ENCODE measurements around the gene SPAG5.

The SPAG5 gene

DNA sequence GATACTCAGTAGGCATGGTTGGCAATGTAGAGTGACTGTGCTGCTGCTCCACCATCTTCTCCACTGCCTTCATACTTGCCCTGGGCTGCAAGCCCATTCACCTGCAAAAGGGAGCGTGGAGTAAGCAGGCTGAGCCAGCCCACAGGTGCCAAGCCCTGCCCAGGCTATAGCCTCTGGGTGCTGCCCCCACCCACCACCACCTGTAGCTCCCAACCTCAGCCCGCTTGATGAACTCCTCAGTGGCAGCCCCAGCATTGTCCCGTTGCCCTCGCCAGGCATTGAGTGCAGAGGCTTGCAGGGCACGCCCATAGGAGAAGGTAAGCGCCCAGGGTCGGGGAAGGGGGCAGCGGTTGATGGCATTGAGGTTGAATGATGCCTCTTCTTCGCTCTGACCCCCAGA, 25.3 kb downstream of the SPAG5 start:
- no peak overlapping the region for H3K9ac ChIP-seq (ENCODE audit: low read depth, low read length, poor library complexity, severe bottlenecking)
- peaks cover 27% of the 10 kb centered on the region for H3K4me1 ChIP-seq (ENCODE audit: insufficient read depth, low read length, poor library complexity, severe bottlenecking)
- H3K4me3 ChIP-seq (ENCODE audit: low read length, poor library complexity, severe bottlenecking) = no peak overlapping the region
- no peaks in the 10 kb centered on the region for H3K27me3 ChIP-seq (ENCODE audit: insufficient read depth, low read length, poor library complexity, severe bottlenecking)
- H3K9me2 ChIP-seq (replicated peaks; ENCODE audit: low read depth, low read length) = no peaks in the 10 kb centered on the region
- H3K36me3 ChIP-seq (ENCODE audit: insufficient read depth, low read length) = peaks cover 17% of the 10 kb centered on the region; the same call in 1 of the 2 replicates
- peaks cover 27% of the 10 kb centered on the region for H3K79me2 ChIP-seq (ENCODE audit: insufficient read depth, low read length)
- no peak overlapping the region for H3K4me2 ChIP-seq (ENCODE audit: low read depth, low read length, poor library complexity, severe bottlenecking)
- H2AFZ ChIP-seq (ENCODE audit: low read length) = no peak overlapping the region
- H3F3A ChIP-seq (ENCODE audit: low read depth) = no peaks in the 10 kb centered on the region
- no peaks in the 10 kb centered on the region for H3K9me3 ChIP-seq (ENCODE audit: insufficient read depth, low read depth, low read length)
- H4K20me1 ChIP-seq (ENCODE audit: insufficient read depth, low read length, poor library complexity, severe bottlenecking) = peaks cover 11% of the 10 kb centered on the region
- TF ChIP-seq, protein P1, sequence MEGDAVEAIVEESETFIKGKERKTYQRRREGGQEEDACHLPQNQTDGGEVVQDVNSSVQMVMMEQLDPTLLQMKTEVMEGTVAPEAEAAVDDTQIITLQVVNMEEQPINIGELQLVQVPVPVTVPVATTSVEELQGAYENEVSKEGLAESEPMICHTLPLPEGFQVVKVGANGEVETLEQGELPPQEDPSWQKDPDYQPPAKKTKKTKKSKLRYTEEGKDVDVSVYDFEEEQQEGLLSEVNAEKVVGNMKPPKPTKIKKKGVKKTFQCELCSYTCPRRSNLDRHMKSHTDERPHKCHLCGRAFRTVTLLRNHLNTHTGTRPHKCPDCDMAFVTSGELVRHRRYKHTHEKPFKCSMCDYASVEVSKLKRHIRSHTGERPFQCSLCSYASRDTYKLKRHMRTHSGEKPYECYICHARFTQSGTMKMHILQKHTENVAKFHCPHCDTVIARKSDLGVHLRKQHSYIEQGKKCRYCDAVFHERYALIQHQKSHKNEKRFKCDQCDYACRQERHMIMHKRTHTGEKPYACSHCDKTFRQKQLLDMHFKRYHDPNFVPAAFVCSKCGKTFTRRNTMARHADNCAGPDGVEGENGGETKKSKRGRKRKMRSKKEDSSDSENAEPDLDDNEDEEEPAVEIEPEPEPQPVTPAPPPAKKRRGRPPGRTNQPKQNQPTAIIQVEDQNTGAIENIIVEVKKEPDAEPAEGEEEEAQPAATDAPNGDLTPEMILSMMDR (conservative IDR thresholded peaks at IDR 0.05; ENCODE audit: low read length) = no peak
- TF ChIP-seq EZH2phosphoT487 (IDR thresholded peaks at IDR 0.05; ENCODE audit: borderline replicate concordance) = no peak

- Histone ChIP-seq H3K4me2 (ENCODE audit: low read depth, low read length, poor library complexity, severe bottlenecking) (no peak overlapping the region), H3F3A (ENCODE audit: low read depth) (no peaks in the 10 kb centered on the region), H3K4me1 (ENCODE audit: insufficient read depth, low read length, poor library complexity, severe bottlenecking) (peaks cover 31% of the 10 kb centered on the region), H3K36me3 (ENCODE audit: insufficient read depth, low read length) (peaks cover 12% of the 10 kb centered on the region; the same call in 1 of the 2 replicates), H3K79me2 (ENCODE audit: insufficient read depth, low read length) (peaks cover 31% of the 10 kb centered on the region), H3K9me2 (replicated peaks; ENCODE audit: low read depth, low read length) (no peaks in the 10 kb centered on the region), H3K9ac (ENCODE audit: low read depth, low read length, poor library complexity, severe bottlenecking) (no peak overlapping the region), H2AFZ (ENCODE audit: low read length) (no peak overlapping the region), H3K27me3 (ENCODE audit: insufficient read depth, low read length, poor library complexity, severe bottlenecking) (no peaks in the 10 kb centered on the region), H3K4me3 (ENCODE audit: low read length, poor library complexity, severe bottlenecking) (no peak overlapping the region), H4K20me1 (ENCODE audit: insufficient read depth, low read length, poor library complexity, severe bottlenecking) (peaks cover 11% of the 10 kb centered on the region), H3K9me3 (ENCODE audit: insufficient read depth, low read depth, low read length) (no peaks in the 10 kb centered on the region)
- no peak for TF ChIP-seq EZH2phosphoT487 (IDR thresholded peaks at IDR 0.05; ENCODE audit: borderline replicate concordance)
- TF ChIP-seq, protein P1 (conservative IDR thresholded peaks at IDR 0.05; ENCODE audit: low read length) = no peak
Observed at GRCh38 chr17:28573040-28573380, 25.8 kb downstream of the SPAG5 start.

DNA sequence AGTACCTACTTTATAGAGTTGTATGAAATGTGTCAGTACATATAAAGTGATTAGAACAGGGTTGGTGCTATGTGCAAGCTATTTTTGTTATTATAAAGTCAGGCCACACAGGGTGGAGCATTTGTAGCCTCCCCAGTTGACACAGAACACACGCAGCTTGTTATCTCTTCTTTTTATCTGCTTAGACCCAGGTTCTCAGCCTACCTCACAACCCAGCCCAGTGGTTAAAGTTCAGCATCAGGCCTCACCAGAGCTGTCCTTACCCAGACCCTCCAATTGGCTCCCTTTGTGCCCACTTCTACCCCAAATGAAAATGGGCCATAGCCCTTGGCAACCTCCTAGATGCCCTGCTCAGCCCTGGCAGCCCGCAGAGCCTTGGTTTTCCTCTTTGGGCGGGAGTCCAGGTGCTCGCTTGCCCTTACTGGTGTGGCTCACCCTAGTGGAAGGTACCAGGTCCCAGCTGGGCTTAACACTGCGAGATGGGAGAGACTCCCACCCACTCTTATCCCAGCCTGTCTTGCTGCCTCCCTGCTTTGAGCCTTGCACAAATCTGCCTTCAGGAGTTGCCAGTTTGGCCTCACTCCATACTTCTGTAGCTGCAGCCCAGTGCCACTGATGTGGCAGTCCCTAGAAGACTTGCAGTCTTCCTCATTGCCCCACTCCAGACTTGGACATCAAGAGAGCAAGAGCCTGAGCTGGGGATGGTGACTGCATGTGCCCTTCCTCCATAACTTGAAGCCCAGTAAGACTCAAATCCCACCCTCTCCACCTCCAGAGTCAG, 26.4 kb downstream of the SPAG5 start:
- Histone ChIP-seq H3K36me3 (ENCODE audit: insufficient read depth, low read length) (peaks cover 6% of the 10 kb centered on the region; the same call in 1 of the 2 replicates), H2AFZ (ENCODE audit: low read length) (0 out of 2 replicates have a peak overlapping the region, but pooled peaks have one; percentile 94), H3K4me1 (ENCODE audit: insufficient read depth, low read length, poor library complexity, severe bottlenecking) (peaks cover 36% of the 10 kb centered on the region), H3K79me2 (ENCODE audit: insufficient read depth, low read length) (peaks cover 37% of the 10 kb centered on the region), H3K4me2 (ENCODE audit: low read depth, low read length, poor library complexity, severe bottlenecking) (peak overlapping the region; percentile 80), H3K27me3 (ENCODE audit: insufficient read depth, low read length, poor library complexity, severe bottlenecking) (no peaks in the 10 kb centered on the region), H3K9me2 (replicated peaks; ENCODE audit: low read depth, low read length) (no peaks in the 10 kb centered on the region), H3K4me3 (ENCODE audit: low read length, poor library complexity, severe bottlenecking) (peak overlapping the region; percentile 93), H3K9ac (ENCODE audit: low read depth, low read length, poor library complexity, severe bottlenecking) (peak overlapping the region; percentile 84), H3K9me3 (ENCODE audit: insufficient read depth, low read depth, low read length) (no peaks in the 10 kb centered on the region), H3F3A (ENCODE audit: low read depth) (no peaks in the 10 kb centered on the region), H4K20me1 (ENCODE audit: insufficient read depth, low read length, poor library complexity, severe bottlenecking) (peaks cover 11% of the 10 kb centered on the region)
- TF ChIP-seq EZH2phosphoT487 (IDR thresholded peaks at IDR 0.05; ENCODE audit: borderline replicate concordance) = no peak
- TF ChIP-seq, protein P1 (conservative IDR thresholded peaks at IDR 0.05; ENCODE audit: low read length) = no peak
